Endothelial cell of umbilical vein (primary cell): ENCODE results near the gene COMMD10. TPM values are rescaled to one million over a fixed set of nuclear protein-coding genes. Genes with fewer than 3 reads are reported as not detected.

Source experiments
- BruUV-seq: library from RNA; stranded (reverse); fragments of 400-500 nt; replicated peaks from 2 replicates; lab custom pipeline; 2021; lab: Mats Ljungman, UMichigan
- CTCF ChIA-PET: fragments of 300-600, 350-600 bp; sonication (Branson Sonifier 250); formaldehyde crosslinking; loops from one replicate; lab custom pipeline; 2021; ENCODE audit warnings: antibody characterized with exemption, inconsistent platforms; lab: Charles Lee
- POLR2A ChIA-PET: fragments of 300-600, 350-600 bp; sonication (Branson Sonifier 250); formaldehyde crosslinking; loops from one replicate; lab custom pipeline; 2021; ENCODE audit warnings: antibody characterized with exemption, inconsistent platforms; lab: Charles Lee
- DNase-seq: peaks from one replicate; pipeline ENCODE4 v3.0.0-alpha.2; 2011; ENCODE audit warnings: low read depth, low spot score
- FAIRE-seq: peaks from 2 replicates; lab custom pipeline; 2011; peaks lifted over from hg19 to GRCh38; lab: Jason Lieb, UNC
- H2AFZ ChIP-seq: 2 replicates; pipeline ENCODE4 v1.6.0; 2012; ENCODE audit warnings: low read depth, low read length, control low read depth, inconsistent platforms
- H3K27ac ChIP-seq: 2 replicates; pipeline ENCODE4 v1.5.1; 2011; ENCODE audit warnings: low read depth, mild to moderate bottlenecking, control low read depth, low read length, moderate library complexity; ENCODE audit not compliant: insufficient read depth
- H3K27me3 ChIP-seq, 2 experiments: 2 replicates each; pipeline versions ENCODE4 v1.6.0 to v1.6.1; 2011; ENCODE audit warnings: low read length in 2 of 2, mixed read lengths in 1 of 2; ENCODE audit not compliant: control insufficient read depth in 2 of 2, insufficient read depth in 2 of 2
- H3K36me3 ChIP-seq, 2 experiments: 2 replicates in 1 of 2; 3 replicates in 1 of 2; pipeline ENCODE4 v1.5.1; 2011; ENCODE audit warnings: low read length in 2 of 2, mild to moderate bottlenecking in 1 of 2, moderate library complexity in 1 of 2; ENCODE audit not compliant: control insufficient read depth in 2 of 2, insufficient read depth in 2 of 2; ENCODE audit errors: extremely low read depth in 1 of 2
- H3K4me1 ChIP-seq: 3 replicates; pipeline ENCODE4 v1.5.1; 2011; ENCODE audit warnings: mild to moderate bottlenecking, low read length; ENCODE audit not compliant: control insufficient read depth, insufficient read depth; ENCODE audit errors: extremely low read depth
- H3K4me2 ChIP-seq: 2 replicates; pipeline ENCODE4 v1.6.1; 2011; ENCODE audit warnings: low read length, control low read depth, mixed read lengths; ENCODE audit not compliant: insufficient read depth
- H3K4me3 ChIP-seq, 3 experiments: fragments of 200-600 bp in 1 of 3; sonication (generic), shearing (Covaris generic) in 1 of 3; replicated peaks in 1 of 3; 2 replicates each; pipeline ENCODE4 v1.5.1; 2011 to 2016; ENCODE audit warnings: control low read depth in 3 of 3, low read length in 3 of 3, mild to moderate bottlenecking in 2 of 3, inconsistent platforms in 1 of 3, low read depth in 1 of 3, moderate library complexity in 1 of 3; ENCODE audit not compliant: insufficient read depth in 1 of 3
- H3K79me2 ChIP-seq: 2 replicates; pipeline ENCODE4 v1.6.0; 2012; ENCODE audit warnings: low read length, inconsistent platforms; ENCODE audit not compliant: control insufficient read depth, insufficient read depth
- H3K9ac ChIP-seq: replicated peaks from 2 replicates; pipeline ENCODE3; 2011; ENCODE audit warnings: low read length, control low read depth; ENCODE audit not compliant: insufficient read depth; ENCODE audit errors: extremely low read depth
- H3K9me1 ChIP-seq: replicated peaks from 3 replicates; pipeline ENCODE4 v1.6.0; 2011; ENCODE audit warnings: mild to moderate bottlenecking, low read length; ENCODE audit not compliant: control insufficient read depth, insufficient read depth; ENCODE audit errors: extremely low read depth
- H3K9me3 ChIP-seq: replicated peaks from 2 replicates; pipeline ENCODE4 v1.5.1; 2012; ENCODE audit warnings: low read length, inconsistent platforms; ENCODE audit not compliant: control insufficient read depth, insufficient read depth
- H4K20me1 ChIP-seq: replicated peaks from 2 replicates; pipeline ENCODE3; 2011; ENCODE audit warnings: mild to moderate bottlenecking, low read length; ENCODE audit not compliant: control insufficient read depth, insufficient read depth; ENCODE audit errors: extremely low read depth
- CTCF ChIP-seq, 2 donors: IDR thresholded peaks; 1 replicate in 1 of 2; 2 replicates in 1 of 2; pipeline ENCODE4 v1.5.1; 2011; ENCODE audit warnings: low read length in 2 of 2, mild to moderate bottlenecking in 2 of 2, moderate library complexity in 2 of 2, control low read depth in 1 of 2, inconsistent platforms in 1 of 2, low read depth in 1 of 2; ENCODE audit not compliant: insufficient read depth in 1 of 2; ENCODE audit errors: extremely low read depth in 1 of 2
- EZH2 ChIP-seq: IDR thresholded peaks from 2 replicates; pipeline ENCODE4 v1.6.1; 2012; ENCODE audit warnings: borderline replicate concordance, low read depth, mild to moderate bottlenecking, moderate library complexity, low read length, inconsistent platforms; ENCODE audit not compliant: severe bottlenecking
- FOS ChIP-seq: IDR thresholded peaks from 2 replicates; pipeline ENCODE4 v1.6.1; 2011; ENCODE audit warnings: mild to moderate bottlenecking, low read length, moderate library complexity, borderline replicate concordance; ENCODE audit not compliant: insufficient read depth
- GATA2 ChIP-seq: IDR thresholded peaks from 2 replicates; pipeline ENCODE4 v1.7.0; 2011; ENCODE audit warnings: low read depth, mild to moderate bottlenecking, moderate library complexity, mixed read lengths, low read length; ENCODE audit not compliant: insufficient read length, insufficient read depth
- JUN ChIP-seq: IDR thresholded peaks from 2 replicates; pipeline ENCODE4 v1.6.1; 2011; ENCODE audit warnings: borderline replicate concordance, low read depth; ENCODE audit not compliant: insufficient read length, insufficient read depth
- MAX ChIP-seq: IDR thresholded peaks from 2 replicates; pipeline ENCODE4 v1.6.1; 2011; ENCODE audit not compliant: insufficient read depth, insufficient read length
- MYC ChIP-seq: IDR thresholded peaks from one replicate; pipeline ENCODE4 v1.6.1; 2011; ENCODE audit warnings: mild to moderate bottlenecking, low read depth, low read length
- POLR2A ChIP-seq: IDR thresholded peaks from 2 replicates; pipeline ENCODE4 v1.6.1; 2012; ENCODE audit warnings: low read depth, mild to moderate bottlenecking, control low read depth, low read length
- POLR2AphosphoS5 ChIP-seq: IDR thresholded peaks from 2 replicates; pipeline ENCODE4 v1.6.1; 2012; ENCODE audit warnings: low read depth, mild to moderate bottlenecking, control low read depth, low read length, moderate library complexity; ENCODE audit not compliant: insufficient read depth
- dilution Hi-C: fragments of 300-500 bp; cut with MboI; formaldehyde crosslinking; loops from one replicate; pipeline ENCODE4 v1.15.0; 2019; ENCODE audit warnings: low sequenced_read_pairs; ENCODE audit not compliant: extremely low pct_ligation_motif_present
- intact Hi-C: fragments of 100-400 bp; cut with micrococcal nuclease; formaldehyde crosslinking; loops from one replicate; pipeline ENCODE4 v1.10.0; 2022
- polyA plus RNA-seq, 4 experiments: library from polyadenylated mRNA; depleted of rRNA in 3 of 4; stranded (reverse) in 3 of 4; unstranded in 1 of 4; fragments of >200 nt; gene quantifications; 2 replicates each; pipeline versions ENCODE4 v1.2.1 to v1.2.3, GENCODE V29; 2011 to 2012; ENCODE audit warnings: missing spikeins in 1 of 4
- total RNA-seq: library from RNA; stranded (reverse); gene quantifications from 2 replicates; pipeline ENCODE4 v1.2.3, GENCODE V29; 2021

The COMMD10 gene
- total and polyA plus RNA-seq, 2 donors (not counting 3 experiments of a cell fraction or from before 2014, with no cell fraction given), result 12.5 to 27.0 TPM

- Histone ChIP-seq H3K9me1 (peaks cover 2% of the 10 kb centered on the region), H3K4me2 (no peak overlapping the region), H3K4me3 (no peak overlapping the region), H3K36me3 (no peaks in the 10 kb centered on the region), H3K27me3 (no peaks in the 10 kb centered on the region), H3K27ac (no peak overlapping the region), H2AFZ (no peak overlapping the region), H3K79me2 (no peaks in the 10 kb centered on the region), H3K9ac (no peak overlapping the region), H3K9me3 (no peaks in the 10 kb centered on the region), H3K4me1 (no peaks in the 10 kb centered on the region), H4K20me1 (no peaks in the 10 kb centered on the region)
- BruUV-seq, result no TSS peak
- ChIA-PET CTCF (no interaction called here), POLR2A (no interaction called here)
- TF ChIP-seq MYC (no peak), CTCF (IDR thresholded peaks at IDR 0.05; ENCODE audit: extremely low read depth in 1 of 2, insufficient read depth in 1 of 2, low read depth in 1 of 2, low read length in 2 of 2) (no peak), JUN (no peak), FOS (no peak), EZH2 (no peak), POLR2AphosphoS5 (no peak), POLR2A (no peak), MAX (no peak), GATA2 (no peak)
- DNase-seq (no peak), FAIRE-seq (no peak)
- intact Hi-C loops (no loop called here), dilution Hi-C loops (no loop called here)
Observed at GRCh38 chr5:116248432-116248831, 163.6 kb downstream of the COMMD10 start.
